GM20431 (cell line): ENCODE measurements around the gene MSANTD7.
"Not testable (repeated sequence)": the region's sequence is repeated elsewhere in the genome, so short reads cannot be mapped to it uniquely, and the experiment has no call there.

ENCODE experiments used
- in situ Hi-C: fragments of 300-500 bp; cut with MseI, MboI; formaldehyde crosslinking; loops from one replicate; pipeline ENCODE4 v1.15.0; 2020; ENCODE audit warnings: low sequenced_read_pairs; ENCODE audit not compliant: unreplicated experiment

MSANTD7 gene, protein sequence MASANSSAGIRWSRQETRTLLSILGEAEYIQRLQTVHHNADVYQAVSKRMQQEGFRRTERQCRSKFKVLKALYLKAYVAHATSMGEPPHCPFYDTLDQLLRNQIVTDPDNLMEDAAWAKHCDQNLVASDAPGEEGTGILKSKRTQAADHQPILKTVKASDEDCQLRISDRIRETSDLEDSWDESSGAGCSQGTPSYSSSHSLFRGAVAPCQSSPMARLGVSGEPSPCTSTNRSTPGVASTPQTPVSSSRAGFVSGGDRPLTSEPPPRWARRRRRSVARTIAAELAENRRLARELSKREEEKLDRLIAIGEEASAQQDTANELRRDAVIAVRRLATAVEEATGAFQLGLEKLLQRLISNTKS

GRCh38 chr10:14837757-14838581 is at the start of gene MSANTD7, which contains the start of the genes CDNF and HSPA14:
Gene MSANTD7 (plus strand): TSS chr10:14838306. CDS start chr10:14842285, 3,979 bp downstream.
Gene CDNF (minus strand): TSS chr10:14838037. CDS start chr10:14837946, 91 bp downstream.
Gene HSPA14 (plus strand): TSS chr10:14838306. CDS start chr10:14838403, 97 bp downstream.
- in situ Hi-C loops = no loop called here

- in situ Hi-C loops = no loop called here
These were observed 39.5 kb upstream of the MSANTD7 start for GRCh38 chr10:14798636-14799035.

DNA sequence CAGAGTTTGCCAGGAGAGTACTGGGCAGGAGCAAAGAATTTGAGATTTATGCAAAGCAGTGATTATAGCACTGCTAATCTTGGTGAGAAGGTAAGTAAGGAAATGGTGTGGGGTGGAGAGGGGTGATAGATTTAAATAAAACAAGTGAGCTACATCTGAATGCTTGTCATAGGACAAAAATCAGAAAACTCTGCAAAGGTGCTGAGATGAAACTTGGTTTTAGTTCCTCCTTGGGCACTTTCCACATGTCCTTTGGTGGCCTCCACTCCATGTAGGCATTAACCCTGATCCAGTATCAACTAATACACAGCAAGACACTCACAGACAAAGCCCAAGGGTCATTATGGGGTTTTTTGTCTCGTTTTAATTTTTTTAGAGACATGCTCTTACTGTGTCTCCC is 37.7 kb upstream of the MSANTD7 start:
- in situ Hi-C loops = no loop called here

- in situ Hi-C loops = no loop called here
These were observed 36.4 kb upstream of the MSANTD7 start for GRCh38 chr10:14801723-14802122.

DNA sequence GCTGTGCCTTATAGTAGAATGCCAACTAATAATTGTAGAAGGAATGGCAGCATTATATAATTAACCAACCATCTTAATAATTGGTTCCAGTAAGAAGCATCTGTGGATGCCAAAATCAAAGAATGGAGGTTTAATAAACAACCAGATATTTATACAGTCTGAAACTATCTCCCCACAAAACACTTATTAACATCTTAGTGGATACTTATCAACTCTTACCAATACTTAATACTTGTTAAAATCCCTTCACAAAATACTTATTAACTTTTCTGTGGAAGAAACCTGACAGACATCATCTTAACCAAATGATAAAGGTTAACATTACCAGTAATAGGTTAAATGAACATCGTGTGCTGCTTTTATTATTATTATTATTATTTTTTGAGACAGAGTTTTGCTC is 34.3 kb upstream of the MSANTD7 start:
- in situ Hi-C loops = no loop called here

DNA sequence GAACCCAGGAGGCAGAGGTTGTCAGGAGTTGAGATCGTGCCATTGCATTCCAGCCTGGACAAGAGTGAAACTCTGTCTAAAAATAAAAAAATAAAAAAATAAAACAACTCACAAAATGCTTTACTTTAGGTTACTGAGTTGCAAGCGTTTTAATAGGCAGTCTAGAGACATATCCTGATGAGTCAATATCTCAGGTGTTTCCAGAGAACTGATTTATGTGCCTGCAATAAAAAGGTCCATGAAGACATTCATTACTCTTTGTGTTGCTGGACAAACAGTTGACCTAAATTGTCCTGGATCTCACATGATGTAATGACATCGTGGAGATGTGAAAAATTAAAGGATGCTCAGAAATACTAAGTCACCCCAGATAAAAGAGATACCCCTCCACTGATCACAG is 31.8 kb upstream of the MSANTD7 start:
- in situ Hi-C loops = no loop called here

DNA sequence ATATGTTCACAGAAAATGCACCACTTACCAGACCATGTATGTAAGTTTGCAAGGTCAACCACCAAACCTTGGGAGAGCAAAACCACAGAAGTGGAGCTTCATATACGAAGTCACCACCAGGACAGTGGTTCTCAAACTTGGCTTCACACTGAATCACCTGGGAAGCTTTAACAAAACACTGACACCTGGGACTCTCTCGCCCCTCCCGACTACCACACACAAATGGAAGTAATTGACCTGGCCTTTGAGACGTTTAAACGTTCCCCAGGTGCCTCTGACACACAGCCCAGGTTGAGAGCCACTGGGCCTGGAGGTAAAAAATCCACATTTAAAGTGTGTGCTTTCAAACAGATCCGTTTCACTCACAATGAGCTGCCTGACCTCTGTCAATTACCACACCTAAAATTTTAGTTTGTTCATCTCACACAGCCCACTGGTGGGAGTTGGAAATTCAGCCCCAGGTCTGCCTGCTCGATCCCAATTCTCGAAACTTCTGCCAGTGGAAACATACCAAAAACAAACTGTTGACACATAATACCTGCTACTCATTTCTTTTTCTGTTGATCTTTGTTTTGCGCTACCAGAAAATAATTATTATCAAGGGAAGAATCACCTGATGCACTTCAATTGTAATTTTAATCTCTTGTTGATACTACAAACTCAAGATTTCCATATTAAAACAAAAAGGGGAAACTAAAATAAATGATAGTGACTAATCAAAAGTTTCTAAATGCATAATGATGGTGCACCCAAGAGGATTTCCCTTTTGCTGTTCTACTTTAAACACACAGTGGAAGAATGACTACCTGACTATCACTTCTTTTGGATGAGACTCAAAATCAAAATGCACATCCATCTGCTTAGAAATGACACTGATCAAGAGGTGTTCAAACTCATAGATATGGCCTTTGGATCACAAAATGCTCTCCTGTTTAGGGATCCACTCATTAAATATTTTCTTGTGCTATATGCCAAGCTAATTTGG is 26.8 kb upstream of the MSANTD7 start:
- in situ Hi-C loops = no loop called here

DNA sequence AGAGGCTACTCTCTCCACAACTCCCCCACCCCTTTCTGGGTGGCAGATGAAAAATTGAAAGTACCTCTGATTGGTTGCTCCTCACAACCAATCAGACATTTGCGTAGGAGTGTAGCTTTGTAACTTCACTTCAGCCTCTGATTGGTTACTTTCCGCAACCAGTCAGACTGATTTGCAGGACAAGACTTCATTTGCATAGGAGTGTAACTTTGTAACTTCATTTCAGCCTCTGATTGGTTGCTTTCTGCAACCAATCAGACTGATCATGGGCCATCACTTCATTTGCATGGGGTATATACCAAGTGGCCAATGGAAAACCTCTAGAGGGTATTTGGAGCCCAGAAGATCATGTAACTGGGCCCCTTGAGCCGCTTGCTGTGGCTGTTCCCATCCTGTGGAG is 25.8 kb upstream of the MSANTD7 start:
- in situ Hi-C loops = no loop called here

DNA sequence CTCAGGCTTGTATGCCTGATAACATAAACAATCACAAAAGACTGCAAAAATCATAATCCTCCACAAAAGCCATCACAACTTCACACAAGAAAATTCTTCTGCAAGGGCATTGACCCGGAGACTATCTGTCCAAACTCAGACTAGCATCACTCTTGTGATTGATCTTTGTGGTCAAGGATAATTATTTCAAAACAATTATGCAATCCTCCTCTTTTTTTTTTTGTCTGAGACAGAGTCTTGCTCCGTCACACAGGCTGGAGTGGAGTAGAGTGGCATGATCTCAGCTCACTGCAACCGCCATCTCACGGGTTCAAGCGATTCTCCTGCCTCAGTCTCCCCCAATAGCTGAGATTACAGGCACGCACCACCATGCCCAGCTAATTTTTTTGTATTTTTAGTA is 22.4 kb upstream of the MSANTD7 start:
- in situ Hi-C loops = no loop called here

GRCh38 chr10:14816717-14817116 is 21.4 kb upstream of the MSANTD7 start:
- in situ Hi-C loops = not testable (repeated sequence)

DNA sequence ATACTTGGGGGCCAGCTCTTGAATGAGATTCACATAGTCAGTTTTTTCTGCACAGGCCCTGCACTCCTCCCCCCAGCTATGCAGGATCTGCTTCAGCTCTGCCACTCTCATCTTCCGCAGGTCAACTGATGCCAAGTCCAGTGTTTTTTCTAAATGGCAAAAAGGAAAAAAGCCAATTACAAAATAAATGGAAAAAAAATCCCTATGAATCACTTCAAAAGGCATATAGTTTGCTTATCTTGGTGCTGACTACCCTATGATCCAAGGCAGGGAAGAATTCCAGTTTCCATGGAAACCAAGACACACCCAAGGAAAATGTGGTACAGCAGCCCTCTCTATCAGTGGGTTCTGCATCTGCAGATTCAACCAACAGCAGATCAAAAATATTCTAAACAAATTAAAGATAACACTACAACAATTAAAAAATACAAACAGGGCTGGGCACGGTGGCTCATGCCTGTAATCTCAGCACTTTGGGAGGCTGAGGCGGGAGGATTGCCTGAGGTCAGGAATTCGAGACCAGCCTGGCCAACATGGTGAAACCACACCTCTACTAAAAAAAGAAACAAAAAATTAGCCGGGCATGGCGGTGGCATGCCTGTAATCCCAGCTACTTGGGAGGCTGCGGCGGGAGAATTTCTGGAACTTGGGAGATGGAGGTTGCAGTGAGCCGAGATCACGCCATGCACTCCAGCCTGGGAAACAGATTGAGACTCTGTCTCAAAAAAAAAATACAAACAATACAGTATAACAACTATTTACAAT is 17.9 kb upstream of the MSANTD7 start:
- in situ Hi-C loops = loop anchor here (10.0 kb wide), 1 partner anchor 315 kb away; no protein-coding TSS in a partner anchor

DNA sequence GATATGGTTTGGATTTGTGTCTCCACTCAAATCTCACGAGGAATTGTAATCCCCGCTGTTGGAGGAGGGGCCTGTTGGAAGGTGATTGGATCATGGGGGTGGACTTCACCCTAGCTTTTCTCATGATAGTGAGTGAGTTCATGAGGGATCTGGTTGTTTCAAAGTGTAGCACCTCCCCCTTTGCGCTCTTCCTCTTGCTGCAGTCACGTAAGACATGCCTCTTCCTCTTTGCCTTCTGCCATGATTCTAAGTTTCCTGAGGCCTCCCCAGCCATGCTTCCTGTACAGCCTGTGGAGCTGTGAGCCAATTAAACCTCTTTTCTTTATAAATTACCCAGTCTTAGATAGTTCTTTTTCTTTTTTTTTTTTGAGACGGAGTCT is 17.3 kb upstream of the MSANTD7 start:
- in situ Hi-C loops = loop anchor here (10.0 kb wide), 1 partner anchor 316 kb away; no protein-coding TSS in a partner anchor

- in situ Hi-C loops = loop anchor here (10.0 kb wide), 1 partner anchor 317 kb away; no protein-coding TSS in a partner anchor
These were observed 16.3 kb upstream of the MSANTD7 start for GRCh38 chr10:14821635-14822375.

GRCh38 chr10:14822879-14823755 is 15.0 kb upstream of the MSANTD7 start:
- in situ Hi-C loops = loop anchor here (10.0 kb wide), 1 partner anchor 318 kb away; no protein-coding TSS in a partner anchor

- in situ Hi-C loops = loop anchor here (10.0 kb wide), 1 partner anchor 319 kb away; no protein-coding TSS in a partner anchor
These were observed 14.1 kb upstream of the MSANTD7 start for GRCh38 chr10:14823966-14824365.

DNA sequence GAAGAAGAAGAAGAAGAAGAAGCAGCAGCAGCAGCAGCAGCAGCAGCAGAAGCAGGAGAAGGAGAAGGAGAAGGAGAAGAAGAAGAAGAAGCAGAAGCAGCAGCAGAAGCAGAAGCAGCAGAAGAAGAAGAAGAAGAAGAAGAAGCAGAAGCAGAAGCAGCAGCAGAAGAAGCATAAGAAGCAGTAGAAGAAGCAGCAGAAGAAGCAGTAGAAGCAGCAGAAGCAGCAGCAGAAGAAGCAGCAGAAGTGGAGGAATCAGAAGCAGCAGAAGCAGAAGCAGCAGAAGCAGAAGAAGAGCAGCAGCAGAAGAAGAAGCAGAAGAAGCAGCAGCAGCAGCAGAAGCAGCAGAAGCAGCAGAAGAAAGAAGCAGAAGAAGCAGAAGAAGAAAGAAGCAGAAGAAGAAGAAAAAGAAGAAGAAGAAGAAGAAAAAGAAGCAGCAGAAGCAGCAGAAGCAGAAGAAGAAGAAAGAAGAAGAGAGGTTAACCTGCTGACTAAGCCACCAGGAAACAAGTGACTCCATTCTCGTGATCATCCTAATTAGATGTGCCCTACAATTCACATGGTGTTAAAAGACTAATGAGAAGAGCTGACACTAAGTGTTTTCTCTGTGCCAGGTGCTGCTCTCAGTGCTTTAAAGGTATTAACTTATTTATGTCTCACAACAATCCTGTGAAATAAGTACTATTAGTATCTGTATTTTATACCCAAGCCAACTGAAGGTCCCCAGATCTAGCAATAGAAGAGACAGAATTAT is 11.9 kb upstream of the MSANTD7 start:
- in situ Hi-C loops = loop anchor here (10.0 kb wide), 1 partner anchor 321 kb away; no protein-coding TSS in a partner anchor

- in situ Hi-C loops = no loop called here
These were observed 5.0 kb upstream of the MSANTD7 start for GRCh38 chr10:14833106-14833505.
